ENCODE data around the gene PTPRM.

DNA sequence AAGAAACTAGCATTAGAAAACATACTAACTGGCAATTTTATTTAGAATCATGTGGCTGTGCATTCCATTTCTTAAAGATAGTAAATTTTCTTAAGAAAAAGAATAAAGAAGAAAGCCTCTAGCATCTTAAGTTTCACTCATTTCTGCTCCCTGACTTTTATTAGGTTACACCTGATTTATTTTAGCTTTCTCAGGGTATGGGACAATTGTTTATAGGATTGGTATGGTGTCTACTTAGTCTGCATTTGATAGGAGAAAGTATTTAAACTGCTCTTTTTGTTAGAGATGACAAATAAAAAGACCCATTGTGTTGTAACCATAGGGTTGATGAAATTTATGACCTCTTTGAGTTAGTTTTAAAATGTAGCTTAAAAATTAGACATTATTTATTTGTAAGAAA lies 115.2 kb downstream of the PTPRM start:
- TF ChIP-seq EP300 (IDR thresholded peaks at IDR 0.05) (no peak), CTCF (IDR thresholded peaks at IDR 0.05) (no peak)

All from ovary (tissue), 3 donors.